Measurements from ENCODE around the gene USP36.

Gene USP36

GRCh38 chr17:78804777-78805176, 35.8 kb downstream of the USP36 start:
- H3K36me3 ChIP-seq (replicated peaks; ENCODE audit: low read depth, low read length): peaks cover 66% of the 10 kb centered on the region
- no peaks in the 10 kb centered on the region for H3K4me1 ChIP-seq (ENCODE audit: low read length)

GRCh38 chr17:78803186-78803845, 37.3 kb downstream of the USP36 start:
- no peaks in the 10 kb centered on the region for H3K4me1 ChIP-seq (ENCODE audit: low read length)
- H3K27ac ChIP-seq (ENCODE audit: low read length): no peak overlapping the region
- no peak overlapping the region for H3K4me2 ChIP-seq (ENCODE audit: low read length)
- TF ChIP-seq EZH2phosphoT487 (IDR thresholded peaks at IDR 0.05; ENCODE audit: low read depth): no peak
- TF ChIP-seq, protein P1, sequence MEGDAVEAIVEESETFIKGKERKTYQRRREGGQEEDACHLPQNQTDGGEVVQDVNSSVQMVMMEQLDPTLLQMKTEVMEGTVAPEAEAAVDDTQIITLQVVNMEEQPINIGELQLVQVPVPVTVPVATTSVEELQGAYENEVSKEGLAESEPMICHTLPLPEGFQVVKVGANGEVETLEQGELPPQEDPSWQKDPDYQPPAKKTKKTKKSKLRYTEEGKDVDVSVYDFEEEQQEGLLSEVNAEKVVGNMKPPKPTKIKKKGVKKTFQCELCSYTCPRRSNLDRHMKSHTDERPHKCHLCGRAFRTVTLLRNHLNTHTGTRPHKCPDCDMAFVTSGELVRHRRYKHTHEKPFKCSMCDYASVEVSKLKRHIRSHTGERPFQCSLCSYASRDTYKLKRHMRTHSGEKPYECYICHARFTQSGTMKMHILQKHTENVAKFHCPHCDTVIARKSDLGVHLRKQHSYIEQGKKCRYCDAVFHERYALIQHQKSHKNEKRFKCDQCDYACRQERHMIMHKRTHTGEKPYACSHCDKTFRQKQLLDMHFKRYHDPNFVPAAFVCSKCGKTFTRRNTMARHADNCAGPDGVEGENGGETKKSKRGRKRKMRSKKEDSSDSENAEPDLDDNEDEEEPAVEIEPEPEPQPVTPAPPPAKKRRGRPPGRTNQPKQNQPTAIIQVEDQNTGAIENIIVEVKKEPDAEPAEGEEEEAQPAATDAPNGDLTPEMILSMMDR (IDR thresholded peaks at IDR 0.05; ENCODE audit: low read depth, low read length): no peak
- H4K20me1 ChIP-seq (ENCODE audit: insufficient read depth, low read length): peaks cover 4% of the 10 kb centered on the region; the same call in 1 of the 2 replicates
- no peaks in the 10 kb centered on the region for H3K27me3 ChIP-seq (ENCODE audit: low read depth, low read length)
- no peaks in the 10 kb centered on the region for H3K9me3 ChIP-seq (ENCODE audit: insufficient read depth, low read length)
- H3K36me3 ChIP-seq (replicated peaks; ENCODE audit: low read depth, low read length): peaks cover 62% of the 10 kb centered on the region
- peaks cover 22% of the 10 kb centered on the region; the same call in 1 of the 2 replicates for H3K79me2 ChIP-seq (ENCODE audit: low read length)
- H3K9ac ChIP-seq (ENCODE audit: low read length): no peak overlapping the region
- no peak overlapping the region for H3K4me3 ChIP-seq (ENCODE audit: low read length)
- no peak overlapping the region for H2AFZ ChIP-seq (ENCODE audit: low read depth, low read length)

More at GRCh38 chr17:78804777-78805176, 35.8 kb downstream of the USP36 start:
- H3K27ac ChIP-seq (ENCODE audit: low read length): no peak overlapping the region
- H3K9ac ChIP-seq (ENCODE audit: low read length): no peak overlapping the region
- H3K79me2 ChIP-seq (ENCODE audit: low read length): peaks cover 17% of the 10 kb centered on the region; the same call in 1 of the 2 replicates
- no peak overlapping the region for H3K4me2 ChIP-seq (ENCODE audit: low read length)
- no peaks in the 10 kb centered on the region; the same call in 1 of the 2 replicates for H4K20me1 ChIP-seq (ENCODE audit: insufficient read depth, low read length)
- no peak for TF ChIP-seq EZH2phosphoT487 (IDR thresholded peaks at IDR 0.05; ENCODE audit: low read depth)
- TF ChIP-seq, protein P1 (IDR thresholded peaks at IDR 0.05; ENCODE audit: low read depth, low read length): no peak
- H3K4me3 ChIP-seq (ENCODE audit: low read length): no peak overlapping the region
- no peak overlapping the region for H2AFZ ChIP-seq (ENCODE audit: low read depth, low read length)
- no peaks in the 10 kb centered on the region for H3K9me3 ChIP-seq (ENCODE audit: insufficient read depth, low read length)
- H3K27me3 ChIP-seq (ENCODE audit: low read depth, low read length): no peaks in the 10 kb centered on the region

DNA sequence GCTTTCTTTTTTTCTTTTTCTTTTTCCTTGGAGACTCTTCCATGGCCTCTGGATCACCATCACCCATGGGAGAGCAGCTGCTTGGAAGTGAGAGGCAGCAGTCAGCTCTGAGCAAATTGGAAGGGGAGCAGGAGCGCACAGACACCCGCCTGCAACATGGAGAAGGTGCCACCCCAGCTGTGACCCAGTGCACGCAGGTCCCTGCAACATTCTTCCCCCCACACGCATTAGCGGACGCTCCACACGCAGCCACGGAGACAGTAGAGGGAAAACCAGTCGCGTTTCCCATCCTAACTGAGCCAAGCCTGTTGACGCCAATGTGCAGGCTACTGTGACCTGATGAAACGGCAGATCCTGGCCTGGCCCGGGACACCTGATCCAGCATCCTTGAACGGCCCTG, 38.2 kb downstream of the USP36 start:
- Histone ChIP-seq H3K27me3 (ENCODE audit: low read depth, low read length) (no peaks in the 10 kb centered on the region), H3K4me1 (ENCODE audit: low read length) (no peaks in the 10 kb centered on the region), H3K9ac (ENCODE audit: low read length) (no peak overlapping the region), H3K4me3 (ENCODE audit: low read length) (no peak overlapping the region), H4K20me1 (ENCODE audit: insufficient read depth, low read length) (peaks cover 4% of the 10 kb centered on the region; the same call in 1 of the 2 replicates), H3K79me2 (ENCODE audit: low read length) (peaks cover 22% of the 10 kb centered on the region; the same call in 1 of the 2 replicates), H3K27ac (ENCODE audit: low read length) (no peak overlapping the region), H2AFZ (ENCODE audit: low read depth, low read length) (no peak overlapping the region), H3K4me2 (ENCODE audit: low read length) (no peak overlapping the region), H3K9me3 (ENCODE audit: insufficient read depth, low read length) (no peaks in the 10 kb centered on the region), H3K36me3 (replicated peaks; ENCODE audit: low read depth, low read length) (peaks cover 70% of the 10 kb centered on the region)
- TF ChIP-seq, protein P1 (IDR thresholded peaks at IDR 0.05; ENCODE audit: low read depth, low read length): no peak
- TF ChIP-seq EZH2phosphoT487 (IDR thresholded peaks at IDR 0.05; ENCODE audit: low read depth): no peak

DNA sequence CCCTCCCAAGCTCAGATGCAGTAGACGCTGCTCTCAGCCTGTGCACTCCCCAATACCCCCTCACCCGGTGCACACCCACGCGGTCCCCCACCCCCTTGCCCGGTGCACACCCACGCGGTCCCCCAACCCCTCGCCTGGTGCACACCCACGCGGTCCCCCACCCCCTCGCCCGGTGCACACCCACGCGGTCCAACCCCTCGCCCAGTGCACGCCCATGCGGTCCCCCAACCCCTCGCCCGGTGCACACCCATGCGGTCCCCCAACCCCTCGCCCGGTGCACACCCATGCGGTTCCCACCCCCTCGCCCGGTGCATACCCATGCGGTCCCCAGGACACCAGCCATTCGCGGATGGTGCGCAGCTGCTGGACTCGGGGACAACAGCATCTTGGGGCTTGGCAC, 38.6 kb downstream of the USP36 start:
- H3K9me3 ChIP-seq (ENCODE audit: insufficient read depth, low read length): no peaks in the 10 kb centered on the region
- no peak overlapping the region for H3K4me2 ChIP-seq (ENCODE audit: low read length)
- no peak overlapping the region for H2AFZ ChIP-seq (ENCODE audit: low read depth, low read length)
- H3K79me2 ChIP-seq (ENCODE audit: low read length): peaks cover 22% of the 10 kb centered on the region; the same call in 1 of the 2 replicates
- no peak for TF ChIP-seq EZH2phosphoT487 (IDR thresholded peaks at IDR 0.05; ENCODE audit: low read depth)
- TF ChIP-seq, protein P1 (IDR thresholded peaks at IDR 0.05; ENCODE audit: low read depth, low read length): no peak
- H3K4me3 ChIP-seq (ENCODE audit: low read length): no peak overlapping the region
- H3K27me3 ChIP-seq (ENCODE audit: low read depth, low read length): no peaks in the 10 kb centered on the region
- no peak overlapping the region for H3K9ac ChIP-seq (ENCODE audit: low read length)
- peaks cover 4% of the 10 kb centered on the region; the same call in 1 of the 2 replicates for H4K20me1 ChIP-seq (ENCODE audit: insufficient read depth, low read length)
- peaks cover 70% of the 10 kb centered on the region for H3K36me3 ChIP-seq (replicated peaks; ENCODE audit: low read depth, low read length)
- no peak overlapping the region for H3K27ac ChIP-seq (ENCODE audit: low read length)
- no peaks in the 10 kb centered on the region for H3K4me1 ChIP-seq (ENCODE audit: low read length)
